ENCODE measurements around the gene RASGEF1C. TPM values are rescaled to one million over a fixed set of nuclear protein-coding genes. Genes with fewer than 3 reads are reported as not detected.
A peak's percentile ranks its signal among the peaks of the same experiment; 100 is the strongest.
"Not testable (repeated sequence)": the region's sequence is repeated elsewhere in the genome, so short reads cannot be mapped to it uniquely, and the experiment has no call there.

RASGEF1C gene
- total RNA-seq, 5 donors from 2014 or later (not counting 1 experiment from before 2014, with no cell fraction given), result not detected

- Mint-ChIP-seq H3K27me3 (peaks cover 0 to 19% of the 10 kb centered on the region in 2 donors), H3K4me1 (peaks cover 11 to 12% (median 12%) of the 10 kb centered on the region in 3 donors), H3K36me3 (no peaks in the 10 kb centered on the region), H3K9me3 (no peaks in the 10 kb centered on the region), H3K27ac (no peak overlapping the region), H3K4me3 (no peak overlapping the region)
- POLR2A ChIA-PET, result no interaction called here
- peaks cover 6 to 18% of the 10 kb centered on the region in 2 experiments for H3K4me1 ChIP-seq (ENCODE audit: control insufficient read depth in 1 of 2, extremely low read depth in 1 of 2, insufficient read depth in 2 of 2, low read length in 2 of 2)
- H3K27me3 ChIP-seq (replicated peaks in 1 of 2; ENCODE audit: control insufficient read depth in 2 of 2, extremely low read depth in 1 of 2, insufficient read depth in 2 of 2, low read length in 1 of 2), result peaks cover 0 to 28% of the 10 kb centered on the region in 2 experiments
- H3K4me3 ChIP-seq (ENCODE audit: control insufficient read depth in 1 of 2, extremely low read depth in 1 of 2, low read length in 1 of 2), result no peak overlapping the region
- WGBS (ENCODE audit: insufficient coverage), result 40% methylated on average over 5 of the region's 9 CpGs
- no peak overlapping the region for H3K27ac ChIP-seq (ENCODE audit: low read length)
- no peak for DNase-seq
- no peak for ATAC-seq (replicated peaks in 1 of 4)
- CTCF ChIA-PET, result interaction anchor here in 1 of 2 donors (0.8 kb wide), 1 partner anchor 12 kb away, joined by 3 read pairs; no protein-coding TSS in a partner anchor
- H3K36me3 ChIP-seq (ENCODE audit: control insufficient read depth in 2 of 2, extremely low read depth in 1 of 2, insufficient read depth in 1 of 2, low read length in 1 of 2), result no peaks in the 10 kb centered on the region
- no peaks in the 10 kb centered on the region for H3K9me3 ChIP-seq
These were observed 115.2 kb downstream of the RASGEF1C start for GRCh38 chr5:180093651-180094382.

GRCh38 chr5:180093241-180093640 is 115.8 kb downstream of the RASGEF1C start:
- H3K27ac Mint-ChIP-seq, result no peak overlapping the region
- DNase-seq (no peak), ATAC-seq (replicated peaks in 1 of 4) (no peak)
- no peaks in the 10 kb centered on the region for H3K36me3 Mint-ChIP-seq
- H3K4me3 ChIP-seq (ENCODE audit: control insufficient read depth in 1 of 2, extremely low read depth in 1 of 2, low read length in 1 of 2), result no peak overlapping the region
- H3K27ac ChIP-seq (ENCODE audit: low read length), result no peak overlapping the region
- H3K4me1 ChIP-seq (ENCODE audit: control insufficient read depth in 1 of 2, extremely low read depth in 1 of 2, insufficient read depth in 2 of 2, low read length in 2 of 2), result peaks cover 6 to 18% of the 10 kb centered on the region in 2 experiments
- no peaks in the 10 kb centered on the region for H3K9me3 Mint-ChIP-seq
- H3K4me1 Mint-ChIP-seq, result peaks cover 11 to 14% (median 12%) of the 10 kb centered on the region in 3 donors
- H3K4me3 Mint-ChIP-seq, result no peak overlapping the region
- CTCF ChIA-PET, result interaction anchor here in 1 of 2 donors (0.8 kb wide), 1 partner anchor 11 kb away, joined by 3 read pairs; no protein-coding TSS in a partner anchor
- peaks cover 0 to 28% of the 10 kb centered on the region in 2 experiments for H3K27me3 ChIP-seq (replicated peaks in 1 of 2; ENCODE audit: control insufficient read depth in 2 of 2, extremely low read depth in 1 of 2, insufficient read depth in 2 of 2, low read length in 1 of 2)
- no CpG with 5 or more reads among the region's 6 CpGs for WGBS (ENCODE audit: insufficient coverage)
- no peaks in the 10 kb centered on the region for H3K9me3 ChIP-seq
- no peaks in the 10 kb centered on the region for H3K36me3 ChIP-seq (ENCODE audit: control insufficient read depth in 2 of 2, extremely low read depth in 1 of 2, insufficient read depth in 1 of 2, low read length in 1 of 2)
- POLR2A ChIA-PET, result no interaction called here
- peaks cover 0 to 16% of the 10 kb centered on the region in 2 donors for H3K27me3 Mint-ChIP-seq

- H3K36me3 ChIP-seq (ENCODE audit: control insufficient read depth in 2 of 2, extremely low read depth in 1 of 2, insufficient read depth in 1 of 2, low read length in 1 of 2), result no peaks in the 10 kb centered on the region
- H3K27me3 ChIP-seq (replicated peaks in 1 of 2; ENCODE audit: control insufficient read depth in 2 of 2, extremely low read depth in 1 of 2, insufficient read depth in 2 of 2, low read length in 1 of 2), result peaks cover 0 to 27% of the 10 kb centered on the region in 2 experiments
- peak overlapping the region in 1 of 2 donors; percentile 39 for H3K27ac Mint-ChIP-seq
- peaks cover 6 to 18% of the 10 kb centered on the region in 2 experiments for H3K4me1 ChIP-seq (ENCODE audit: control insufficient read depth in 1 of 2, extremely low read depth in 1 of 2, insufficient read depth in 2 of 2, low read length in 2 of 2)
- H3K4me3 ChIP-seq (ENCODE audit: control insufficient read depth in 1 of 2, extremely low read depth in 1 of 2, low read length in 1 of 2), result peak overlapping the region in 1 of 2 donors; percentile 57
- whole genome bisulfite sequencing (ENCODE audit: insufficient coverage), result 73% methylated on average over 7 of the region's 17 CpGs
- H3K9me3 ChIP-seq, result no peaks in the 10 kb centered on the region
- DNase-seq (peak in 3 of 35 experiments; percentile 11 to 29 (median 28)), ATAC-seq (replicated peaks in 1 of 4) (no peak)
- POLR2A ChIA-PET, result interaction anchor here in 1 of 2 donors (0.6 kb wide), 1 partner anchor 238 kb away, joined by 3 read pairs; no protein-coding TSS in a partner anchor
- no peaks in the 10 kb centered on the region for H3K36me3 Mint-ChIP-seq
- peaks cover 22 to 29% (median 25%) of the 10 kb centered on the region in 3 donors for H3K4me1 Mint-ChIP-seq
- H3K9me3 Mint-ChIP-seq, result no peaks in the 10 kb centered on the region
- H3K27ac ChIP-seq (ENCODE audit: low read length), result no peak overlapping the region
- H3K27me3 Mint-ChIP-seq, result peaks cover 0 to 8% of the 10 kb centered on the region in 2 donors
- peak overlapping the region; percentile 39 to 88 (median 45) for H3K4me3 Mint-ChIP-seq
- CTCF ChIA-PET, result interaction anchor here (0.6 to 1.3 kb wide), 7 partner anchors 10 to 461 kb away, joined by 3 to 8 read pairs (median 4); no protein-coding TSS in a partner anchor
These were observed 118.1 kb downstream of the RASGEF1C start for GRCh38 chr5:180090769-180091546.

GRCh38 chr5:180090098-180090768 is 118.8 kb downstream of the RASGEF1C start:
- POLR2A ChIA-PET, result interaction anchor here in 1 of 2 donors (0.6 kb wide), 1 partner anchor 337 kb away, joined by 4 read pairs; no protein-coding TSS in a partner anchor
- CTCF ChIA-PET, result interaction anchor here (0.6 to 1.1 kb wide), 8 partner anchors 10 to 374 kb away, joined by 3 to 8 read pairs (median 4); no protein-coding TSS in a partner anchor

GRCh38 chr5:180089628-180090027 is 119.4 kb downstream of the RASGEF1C start:
- H3K36me3 ChIP-seq (ENCODE audit: control insufficient read depth in 2 of 2, extremely low read depth in 1 of 2, insufficient read depth in 1 of 2, low read length in 1 of 2); H3K36me3 Mint-ChIP-seq; DNase-seq; H3K9me3 ChIP-seq; H3K27ac Mint-ChIP-seq; H3K9me3 Mint-ChIP-seq; H3K27ac ChIP-seq (ENCODE audit: low read length); H3K27me3 Mint-ChIP-seq; ATAC-seq (replicated peaks in 1 of 4): not testable (repeated sequence)
- peaks cover 30 to 36% (median 31%) of the 10 kb centered on the region in 3 donors for H3K4me1 Mint-ChIP-seq
- Histone ChIP-seq H3K27me3 (replicated peaks in 1 of 2; ENCODE audit: control insufficient read depth in 2 of 2, extremely low read depth in 1 of 2, insufficient read depth in 2 of 2, low read length in 1 of 2) (peaks cover 0 to 33% of the 10 kb centered on the region in 2 experiments), H3K4me1 (ENCODE audit: control insufficient read depth in 1 of 2, extremely low read depth in 1 of 2, insufficient read depth in 2 of 2, low read length in 2 of 2) (peaks cover 6 to 23% of the 10 kb centered on the region in 2 experiments), H3K4me3 (ENCODE audit: control insufficient read depth in 1 of 2, extremely low read depth in 1 of 2, low read length in 1 of 2) (peak overlapping the region; percentile 57 to 79)
- 94% methylated on average over 10 of the region's 18 CpGs for WGBS (ENCODE audit: insufficient coverage)
- POLR2A ChIA-PET, result interaction anchor here in 1 of 2 donors (0.6 kb wide), 1 partner anchor 338 kb away, joined by 4 read pairs; no protein-coding TSS in a partner anchor
- CTCF ChIA-PET, result interaction anchor here (0.6 to 1.1 kb wide), 5 partner anchors 9 to 373 kb away, joined by 3 to 6 read pairs (median 3); no protein-coding TSS in a partner anchor
- peak overlapping the region; percentile 80 to 88 (median 82) for H3K4me3 Mint-ChIP-seq

More at GRCh38 chr5:180090098-180090768, 118.8 kb downstream of the RASGEF1C start:
- Mint-ChIP-seq H3K4me3 (peak overlapping the region; percentile 80 to 88 (median 82)), H3K4me1 (peaks cover 28 to 34% (median 31%) of the 10 kb centered on the region in 3 donors), H3K27me3 (peaks cover 0 to 4% of the 10 kb centered on the region in 2 donors), H3K9me3 (no peaks in the 10 kb centered on the region), H3K27ac (peak overlapping the region; percentile 73 to 86), H3K36me3 (no peaks in the 10 kb centered on the region)
- Histone ChIP-seq H3K27ac (ENCODE audit: low read length) (peak overlapping the region; percentile 44), H3K4me1 (ENCODE audit: control insufficient read depth in 1 of 2, extremely low read depth in 1 of 2, insufficient read depth in 2 of 2, low read length in 2 of 2) (peaks cover 6 to 20% of the 10 kb centered on the region in 2 experiments), H3K4me3 (ENCODE audit: control insufficient read depth in 1 of 2, extremely low read depth in 1 of 2, low read length in 1 of 2) (peak overlapping the region; percentile 57 to 79), H3K36me3 (ENCODE audit: control insufficient read depth in 2 of 2, extremely low read depth in 1 of 2, insufficient read depth in 1 of 2, low read length in 1 of 2) (no peaks in the 10 kb centered on the region), H3K27me3 (replicated peaks in 1 of 2; ENCODE audit: control insufficient read depth in 2 of 2, extremely low read depth in 1 of 2, insufficient read depth in 2 of 2, low read length in 1 of 2) (peaks cover 0 to 28% of the 10 kb centered on the region in 2 experiments), H3K9me3 (no peaks in the 10 kb centered on the region)
- under 1% methylated on average over 37 of the region's 58 CpGs for WGBS (ENCODE audit: insufficient coverage)
- DNase-seq, result peak; percentile 52 to 91 (median 77)
- ATAC-seq (replicated peaks in 1 of 4), result peak; percentile 69 to 96 (median 90)
